Lung (tissue), 12 donors: Measurements from ENCODE around the gene HIRIP3. TPM values are rescaled to one million over a fixed set of nuclear protein-coding genes. Genes with fewer than 3 reads are reported as not detected.
A peak's percentile ranks its signal among the peaks of the same experiment; 100 is the strongest.

ENCODE experiments used
- ATAC-seq: fragments of 200-7000 bp; cut with Tn5 transposase; one replicate; pipeline ENCODE4 v1.9.1; 2020; ENCODE audit warnings: moderate number of reproducible peaks; ENCODE audit not compliant: insufficient read depth, low FRiP score
- DNase-seq, 3 donors: peaks; one replicate each; pipeline ENCODE4 v3.0.0-alpha.2; 2013 to 2017
- H3K27ac ChIP-seq, 2 donors: one replicate each; pipeline ENCODE4 v1.5.1; 2013; ENCODE audit warnings: mild to moderate bottlenecking in 2 of 2, moderate library complexity in 2 of 2, control low read depth in 1 of 2, inconsistent platforms in 1 of 2, low read depth in 1 of 2, low read length in 1 of 2
- H3K27me3 ChIP-seq, 3 donors: one replicate each; pipeline ENCODE4 v1.5.1; 2013; ENCODE audit warnings: low read length in 2 of 3; ENCODE audit not compliant: control insufficient read depth in 3 of 3, insufficient read depth in 3 of 3
- H3K36me3 ChIP-seq, 4 donors: one replicate each; pipeline ENCODE4 v1.5.1; 2013; ENCODE audit warnings: low read length in 4 of 4, mild to moderate bottlenecking in 1 of 4, moderate library complexity in 1 of 4; ENCODE audit not compliant: control insufficient read depth in 4 of 4, insufficient read depth in 4 of 4
- H3K4me1 ChIP-seq, 5 donors: one replicate each; pipeline ENCODE4 v1.5.1; 2013; ENCODE audit warnings: low read length in 5 of 5, mild to moderate bottlenecking in 2 of 5, moderate library complexity in 1 of 5; ENCODE audit not compliant: control insufficient read depth in 5 of 5, insufficient read depth in 5 of 5
- H3K4me3 ChIP-seq: one replicate; pipeline ENCODE4 v1.5.1; 2013; ENCODE audit warnings: mild to moderate bottlenecking, control low read depth, moderate library complexity
- H3K9ac ChIP-seq, 2 donors: one replicate each; pipeline ENCODE4 v1.5.1; 2013; ENCODE audit warnings: low read length in 2 of 2, control low read depth in 1 of 2; ENCODE audit not compliant: insufficient read depth in 1 of 2
- H3K9me3 ChIP-seq, 4 donors: one replicate each; pipeline ENCODE4 v1.5.1; 2013; ENCODE audit warnings: low read length in 3 of 4, mild to moderate bottlenecking in 1 of 4, moderate library complexity in 1 of 4; ENCODE audit not compliant: control insufficient read depth in 4 of 4, insufficient read depth in 3 of 4
- WGBS, 2 donors: extraction: QIAGEN DNeasy Blood & Tissue Kit; methylation state at CpG; one replicate each; pipeline ENCODE4 v1.1.7; 2013; 5-methylcytosine and 5-hydroxymethylcytosine counted together
- polyA plus RNA-seq, 2 donors: library from polyadenylated mRNA; stranded (reverse); fragments of 200-250 nt; gene quantifications; one replicate each; pipeline ENCODE4 v1.2.1, GENCODE V29; 2013
- total RNA-seq, 2 donors: library from RNA; depleted of rRNA in 1 of 2; stranded (reverse); fragments of >200 nt in 1 of 2; gene quantifications; one replicate each; pipeline ENCODE4 v1.2.1, GENCODE V29; 2014 to 2021
- TF ChIP-seq, protein P1 (sequence below): IDR thresholded peaks from 2 replicates; pipeline ENCODE4 v1.5.1; 2012; ENCODE audit warnings: mild to moderate bottlenecking; ENCODE audit errors: control extremely low read depth, extremely low read depth
- donor health status: control.
- donor health status: control.
- donor health status: Bipolar disorder and iron deficiency.
- donor health status: healthy.
- donor health status: DM: yes; HTN: yes; CAD: no.

The HIRIP3 gene
- total and polyA plus RNA-seq, 4 donors: 13.1 to 22.7 (median 17.7) TPM

DNA sequence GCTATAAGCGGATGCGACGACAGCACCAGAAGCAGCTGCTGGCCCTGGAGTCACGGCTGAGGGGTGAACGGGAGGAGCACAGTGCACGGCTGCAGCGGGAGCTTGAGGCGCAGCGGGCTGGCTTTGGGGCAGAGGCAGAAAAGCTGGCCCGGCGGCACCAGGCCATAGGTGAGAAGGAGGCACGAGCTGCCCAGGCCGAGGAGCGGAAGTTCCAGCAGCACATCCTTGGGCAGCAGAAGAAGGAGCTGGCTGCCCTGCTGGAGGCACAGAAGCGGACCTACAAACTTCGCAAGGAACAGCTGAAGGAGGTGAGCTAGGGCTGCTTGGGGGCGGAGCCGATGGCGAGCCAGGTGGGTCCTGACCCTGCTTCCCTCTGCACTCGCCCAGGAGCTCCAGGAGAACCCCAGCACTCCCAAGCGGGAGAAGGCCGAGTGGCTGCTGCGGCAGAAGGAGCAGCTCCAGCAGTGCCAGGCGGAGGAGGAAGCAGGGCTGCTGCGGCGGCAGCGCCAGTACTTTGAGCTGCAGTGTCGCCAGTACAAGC lies 10.1 kb downstream of the HIRIP3 start:
- 95 to 97% methylated on average over 28 of the region's 28 CpGs for WGBS, 2 donors
- TF ChIP-seq, protein P1, sequence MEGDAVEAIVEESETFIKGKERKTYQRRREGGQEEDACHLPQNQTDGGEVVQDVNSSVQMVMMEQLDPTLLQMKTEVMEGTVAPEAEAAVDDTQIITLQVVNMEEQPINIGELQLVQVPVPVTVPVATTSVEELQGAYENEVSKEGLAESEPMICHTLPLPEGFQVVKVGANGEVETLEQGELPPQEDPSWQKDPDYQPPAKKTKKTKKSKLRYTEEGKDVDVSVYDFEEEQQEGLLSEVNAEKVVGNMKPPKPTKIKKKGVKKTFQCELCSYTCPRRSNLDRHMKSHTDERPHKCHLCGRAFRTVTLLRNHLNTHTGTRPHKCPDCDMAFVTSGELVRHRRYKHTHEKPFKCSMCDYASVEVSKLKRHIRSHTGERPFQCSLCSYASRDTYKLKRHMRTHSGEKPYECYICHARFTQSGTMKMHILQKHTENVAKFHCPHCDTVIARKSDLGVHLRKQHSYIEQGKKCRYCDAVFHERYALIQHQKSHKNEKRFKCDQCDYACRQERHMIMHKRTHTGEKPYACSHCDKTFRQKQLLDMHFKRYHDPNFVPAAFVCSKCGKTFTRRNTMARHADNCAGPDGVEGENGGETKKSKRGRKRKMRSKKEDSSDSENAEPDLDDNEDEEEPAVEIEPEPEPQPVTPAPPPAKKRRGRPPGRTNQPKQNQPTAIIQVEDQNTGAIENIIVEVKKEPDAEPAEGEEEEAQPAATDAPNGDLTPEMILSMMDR: no peak
- no peak overlapping the region for H3K27ac ChIP-seq

GRCh38 chr16:29984764-29985147 lies 10.7 kb downstream of the HIRIP3 start:
- TF ChIP-seq, protein P1: no peak
- DNase-seq (no peak), ATAC-seq (no peak)
- Histone ChIP-seq H3K4me3 (no peak overlapping the region), H3K36me3 (peaks cover 41 to 84% (median 74%) of the 10 kb centered on the region in 4 donors), H3K27ac (peak overlapping the region in 1 of 2 donors; percentile 37), H3K9ac (no peak overlapping the region), H3K4me1 (peaks cover 0 to 6% (median 0%) of the 10 kb centered on the region in 5 donors), H3K9me3 (no peaks in the 10 kb centered on the region), H3K27me3 (no peaks in the 10 kb centered on the region)
- WGBS, 2 donors: 78% methylated on average over 5 of the region's 5 CpGs

More for the DNA sequence above, 10.1 kb downstream of the HIRIP3 start:
- Histone ChIP-seq H3K27me3 (no peaks in the 10 kb centered on the region), H3K36me3 (peaks cover 36 to 78% (median 68%) of the 10 kb centered on the region in 4 donors), H3K9me3 (no peaks in the 10 kb centered on the region), H3K4me1 (peaks cover 0 to 8% (median 0%) of the 10 kb centered on the region in 5 donors), H3K4me3 (no peak overlapping the region), H3K9ac (no peak overlapping the region)
- ATAC-seq (no peak), DNase-seq (no peak)

DNA sequence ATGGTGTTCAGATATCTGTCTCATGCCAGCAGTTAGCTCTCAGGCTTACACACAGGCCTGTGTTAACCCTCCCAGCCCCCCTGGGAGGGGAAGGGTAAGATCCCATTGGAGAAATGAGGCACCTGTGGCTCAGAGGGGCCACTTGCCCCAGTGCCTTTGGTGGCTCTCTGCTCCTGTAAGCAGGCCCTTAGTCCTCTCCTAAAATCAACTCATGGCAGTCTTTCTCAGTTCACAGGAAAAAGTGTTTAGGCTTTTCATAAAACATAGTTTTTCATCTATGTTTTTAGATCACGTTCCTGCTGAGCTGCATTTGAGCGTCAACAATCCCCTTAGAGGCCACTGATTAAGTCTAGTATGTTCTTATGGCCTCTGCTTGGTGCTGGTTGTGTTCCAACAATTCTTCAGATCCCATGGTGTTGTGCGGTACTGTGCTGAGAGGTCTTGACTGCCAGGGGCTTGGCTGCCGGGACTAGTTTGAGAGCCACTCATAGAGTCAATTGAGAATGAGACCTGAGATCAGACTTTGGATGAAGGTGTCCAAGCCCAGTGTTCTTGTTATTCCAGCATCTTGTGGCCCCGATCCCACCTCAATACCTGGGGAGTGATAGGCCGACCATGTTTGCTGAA lies 11.2 kb downstream of the HIRIP3 start:
- TF ChIP-seq, protein P1: no peak
- no peak overlapping the region for H3K4me3 ChIP-seq
- no peaks in the 10 kb centered on the region for H3K9me3 ChIP-seq
- peaks cover 0 to 6% (median 0%) of the 10 kb centered on the region in 5 donors for H3K4me1 ChIP-seq
- H3K27me3 ChIP-seq: no peaks in the 10 kb centered on the region
- DNase-seq: no peak
- H3K36me3 ChIP-seq: peaks cover 39 to 85% (median 77%) of the 10 kb centered on the region in 4 donors
- ATAC-seq: no peak
- H3K9ac ChIP-seq: no peak overlapping the region
- WGBS, 2 donors: 71 to 91% methylated on average over 6 of the region's 6 CpGs
- peak overlapping the region in 1 of 2 donors; percentile 57 for H3K27ac ChIP-seq
